Stimulated activated CD8-positive, alpha-beta memory T cell treated with anti-CD3 and anti-CD28 coated beads, Interleukin-7, amount 100 ng/mL, for 4 hours (primary cell): ENCODE results near the gene TMEM117.
"Not testable (repeated sequence)": the region's sequence is repeated elsewhere in the genome, so short reads cannot be mapped to it uniquely, and the experiment has no call there.

ENCODE experiments used
- DNase-seq, 2 donors: peaks; one replicate each; pipeline ENCODE4 v3.0.0-alpha.2; 2020; ENCODE audit warnings: low read depth in 2 of 2

The TMEM117 gene

DNA sequence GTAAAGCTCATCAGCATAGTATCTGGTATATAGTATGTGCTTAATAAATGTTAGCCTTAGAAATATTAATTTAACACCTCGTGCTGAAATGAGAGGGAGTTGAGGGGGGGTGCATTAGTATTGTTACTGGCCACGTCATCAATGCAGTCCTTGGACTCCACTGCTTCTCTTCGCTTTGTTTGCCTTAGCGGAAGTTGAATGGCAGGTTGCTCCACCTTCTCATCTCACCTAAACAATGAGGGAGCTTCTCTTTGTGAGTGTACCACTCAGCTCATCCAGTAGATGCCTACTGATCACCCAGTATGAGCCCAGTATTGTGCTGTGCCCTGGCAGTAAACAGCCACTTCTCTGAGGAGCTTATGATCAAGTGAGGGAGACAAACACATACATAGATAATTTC lies 4.5 kb downstream of the TMEM117 start:
- DNase-seq: no peak

DNA sequence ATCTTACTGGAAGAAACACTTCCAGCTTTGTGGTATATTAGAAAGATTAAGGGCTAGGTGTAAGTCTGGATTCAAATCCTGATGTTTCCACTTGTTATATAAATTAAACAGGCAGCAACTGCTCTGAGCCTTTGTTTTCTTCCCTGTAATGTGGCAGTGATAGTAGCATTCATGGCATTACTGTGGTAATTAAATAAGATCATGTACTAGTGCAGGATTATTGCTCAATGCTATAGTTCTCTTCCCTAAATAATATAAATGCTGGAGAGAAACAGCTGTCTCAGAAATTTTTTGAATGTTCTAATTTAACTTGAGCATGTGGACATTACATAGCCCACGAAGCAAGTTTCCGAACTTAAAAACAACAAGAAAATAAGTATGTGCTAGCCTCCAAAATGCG lies 5.4 kb downstream of the TMEM117 start:
- no peak for DNase-seq

DNA sequence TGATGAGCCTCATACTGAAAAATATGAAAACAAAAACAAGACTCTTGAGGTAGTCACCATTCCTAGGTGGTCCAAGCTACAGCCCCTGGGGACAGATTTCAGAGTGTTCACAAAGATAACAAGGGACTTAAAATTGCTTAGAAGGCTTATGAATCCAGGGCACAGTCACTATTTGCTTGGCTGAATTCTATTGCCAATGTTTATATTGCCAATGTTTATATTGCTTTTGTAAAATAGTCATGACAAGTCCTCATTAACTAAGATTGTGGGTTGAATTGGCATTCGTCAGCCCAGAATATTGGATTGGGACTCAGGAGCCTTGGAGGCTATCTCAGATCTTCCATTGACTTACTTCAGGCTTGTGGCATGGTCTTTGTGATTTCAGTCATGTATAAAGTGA lies 6.4 kb downstream of the TMEM117 start:
- DNase-seq: no peak

DNA sequence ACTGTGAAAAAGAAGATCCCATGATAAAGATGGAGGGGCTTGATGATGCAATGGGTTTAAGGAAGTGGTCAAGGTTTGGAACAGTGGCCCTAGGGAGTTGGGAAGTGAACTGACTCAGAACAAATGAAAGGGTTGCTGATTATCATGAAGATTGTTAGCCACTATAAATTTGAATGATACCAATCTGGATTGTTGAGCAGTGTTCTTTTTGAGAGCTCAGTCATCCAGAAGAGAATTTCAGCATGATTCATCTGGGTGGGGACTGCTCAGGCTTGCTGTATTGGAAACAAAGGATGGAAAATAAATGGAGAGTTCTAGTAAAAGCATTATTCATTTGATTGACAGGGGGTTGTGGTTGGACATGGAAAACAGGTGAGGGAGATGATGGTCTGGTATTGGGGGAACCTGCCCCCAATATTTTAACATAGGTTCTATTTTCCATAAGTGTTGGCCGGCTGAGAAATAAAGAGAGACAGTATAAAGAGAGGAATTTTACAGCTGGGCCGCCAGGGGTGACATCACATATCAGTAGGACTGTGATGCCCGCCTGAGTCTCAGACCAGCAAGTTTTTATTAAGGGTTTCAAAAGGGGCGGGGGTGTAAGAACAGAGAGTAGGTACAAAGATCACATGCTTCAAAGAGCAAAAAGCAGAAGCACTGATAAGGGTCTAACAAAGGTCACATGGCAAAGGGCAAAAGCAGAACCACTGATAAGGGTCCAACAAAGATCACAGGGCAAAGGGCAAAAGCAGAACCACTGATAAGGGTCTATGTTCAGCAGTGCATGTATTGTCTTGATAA lies 11.7 kb downstream of the TMEM117 start:
- DNase-seq: not testable (repeated sequence)

DNA sequence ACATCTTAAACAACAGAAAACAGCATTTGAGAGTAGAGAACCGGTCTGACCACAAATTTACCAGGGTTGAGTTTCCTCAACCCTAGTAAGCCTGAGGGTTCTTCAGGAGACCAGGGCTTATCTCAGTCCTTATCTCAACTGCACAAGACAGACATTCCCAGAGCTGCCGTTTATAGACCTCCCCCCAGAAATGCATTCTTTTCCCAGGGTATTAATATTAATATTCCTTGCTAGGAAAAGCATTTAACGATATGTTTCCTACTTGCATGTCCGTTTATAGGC lies 12.3 kb downstream of the TMEM117 start:
- no peak for DNase-seq

DNA sequence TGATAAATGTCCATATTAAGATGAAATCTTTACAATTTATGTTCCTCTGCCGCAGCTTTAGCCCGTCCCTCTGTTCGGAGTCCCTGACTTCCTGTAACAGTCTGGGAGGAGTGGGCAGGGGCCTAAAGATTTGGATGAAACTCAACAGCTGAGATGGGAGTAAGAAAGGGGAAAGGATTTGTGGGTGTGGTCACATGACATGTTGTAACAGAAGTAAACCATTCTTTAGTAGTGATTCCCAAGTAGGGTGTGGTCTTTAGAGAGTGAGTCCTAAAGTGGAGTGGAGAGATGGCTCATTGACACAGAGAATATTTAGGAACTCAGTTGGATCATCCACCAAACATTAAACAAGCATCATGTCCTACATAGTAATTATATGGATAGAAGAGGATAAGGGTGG lies 12.9 kb downstream of the TMEM117 start:
- no peak for DNase-seq

DNA sequence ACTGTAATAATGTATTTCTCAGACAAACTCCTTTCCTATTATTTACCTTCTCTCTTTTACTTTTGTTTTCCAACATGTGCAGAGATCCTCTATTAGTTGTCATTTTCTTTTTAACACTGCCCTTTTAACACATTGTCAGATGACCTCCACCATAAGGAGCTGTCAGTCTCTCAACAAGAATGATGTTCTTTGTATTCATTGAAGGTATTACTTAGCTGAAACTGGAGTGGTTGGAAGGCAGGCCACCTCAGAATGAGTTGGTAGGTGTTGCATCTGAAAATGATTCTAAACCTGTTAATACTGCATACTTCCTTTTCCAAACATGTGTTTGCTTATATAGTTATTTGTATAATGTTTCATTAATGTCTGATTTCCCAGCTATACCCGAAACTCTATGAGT lies 16.9 kb downstream of the TMEM117 start:
- no peak for DNase-seq

DNA sequence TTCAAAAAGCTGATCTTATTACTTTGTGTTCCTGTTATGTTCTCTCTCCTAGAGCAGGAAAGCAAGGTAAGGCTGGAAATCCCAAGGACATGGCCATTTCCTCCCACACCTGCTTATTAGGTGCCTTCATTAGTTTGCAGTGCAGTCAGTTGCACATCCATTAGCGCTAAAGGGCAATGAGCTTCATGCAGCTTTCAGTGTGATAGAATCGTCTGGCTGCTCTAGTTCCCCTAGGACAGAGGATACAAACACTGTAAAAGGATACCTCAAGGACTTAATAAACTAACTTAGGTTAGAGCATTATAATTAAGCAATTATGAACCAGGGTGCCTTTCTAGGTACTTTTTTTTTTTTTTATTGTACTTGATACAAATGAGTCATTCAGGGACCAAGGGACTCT lies 21.1 kb downstream of the TMEM117 start:
- DNase-seq: no peak

DNA sequence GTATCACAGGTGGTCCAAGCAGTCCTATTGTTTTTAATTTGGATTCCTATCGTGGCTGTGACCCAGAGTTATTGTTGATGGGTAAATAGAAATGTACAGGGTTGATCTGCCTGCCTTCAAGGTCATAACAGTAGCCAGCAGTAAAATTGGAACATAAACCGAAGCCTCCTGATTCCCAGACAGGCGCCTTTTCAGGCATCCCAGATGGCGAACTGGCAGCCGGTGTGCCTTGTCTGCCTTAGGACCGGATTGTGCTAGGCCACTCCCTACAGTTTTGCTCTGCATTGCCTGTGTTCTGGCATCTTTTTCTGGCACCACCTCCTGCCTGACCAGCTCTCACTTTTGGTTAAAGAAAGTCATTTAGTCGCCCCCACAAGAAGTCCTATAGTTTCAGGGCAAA lies 22.2 kb downstream of the TMEM117 start:
- no peak for DNase-seq

DNA sequence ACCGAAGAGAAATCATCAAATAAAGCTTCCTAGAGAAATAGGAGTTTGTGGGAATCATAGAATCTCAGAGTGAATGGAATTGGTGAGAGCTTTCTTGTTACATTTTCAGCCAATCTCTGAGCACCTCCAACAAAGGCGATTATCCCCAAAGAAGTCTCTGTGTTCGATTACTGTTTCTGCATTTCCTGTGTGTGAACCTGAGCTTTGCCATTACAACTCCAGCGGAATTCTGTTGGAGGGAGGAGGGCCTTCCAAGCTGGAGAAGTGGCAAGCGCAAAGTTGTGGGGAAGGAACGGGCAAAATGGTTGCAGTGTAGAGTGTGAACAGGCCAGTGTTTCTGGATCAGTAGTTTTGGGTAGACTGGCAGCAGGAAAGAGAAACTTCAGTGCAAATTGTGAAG lies 23.1 kb downstream of the TMEM117 start:
- no peak for DNase-seq

DNA sequence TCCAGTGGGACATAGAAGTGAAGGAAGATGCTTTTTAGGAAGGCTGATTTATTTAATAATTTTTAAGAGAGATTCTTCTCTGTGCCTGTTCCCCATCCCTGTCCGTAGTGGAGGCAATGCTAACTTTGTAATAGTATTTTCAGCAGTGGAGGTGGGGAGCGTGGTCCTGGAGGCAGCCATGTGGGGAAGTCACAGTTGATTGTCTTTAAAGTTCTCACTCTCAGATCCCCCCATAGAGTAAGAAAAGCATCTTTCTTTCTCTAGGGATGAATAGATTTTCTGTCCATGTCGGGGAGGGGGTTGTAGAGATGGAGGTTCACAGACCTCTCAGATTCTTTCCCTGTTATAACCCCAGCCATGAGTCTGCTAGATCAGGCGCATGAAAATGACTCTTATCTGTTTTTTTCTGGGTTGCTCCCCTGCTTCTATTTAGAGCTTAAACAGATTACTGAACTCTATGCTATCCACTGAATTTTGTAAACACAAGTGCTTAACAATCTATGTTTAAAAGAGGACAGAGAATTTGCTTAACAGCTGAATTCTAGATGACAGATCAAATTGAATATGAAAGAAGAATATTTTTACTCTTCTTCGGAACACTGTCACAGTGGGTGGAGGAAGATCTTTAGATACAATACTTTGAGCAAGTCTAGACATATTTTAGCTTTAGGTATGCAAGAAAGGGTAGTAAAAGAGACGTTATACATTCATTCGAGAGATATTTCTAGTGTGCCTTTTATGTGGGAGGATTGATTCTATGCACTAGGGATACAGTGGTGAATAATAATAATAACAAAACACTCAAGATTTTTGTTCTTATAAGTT lies 25.3 kb downstream of the TMEM117 start:
- no peak for DNase-seq

DNA sequence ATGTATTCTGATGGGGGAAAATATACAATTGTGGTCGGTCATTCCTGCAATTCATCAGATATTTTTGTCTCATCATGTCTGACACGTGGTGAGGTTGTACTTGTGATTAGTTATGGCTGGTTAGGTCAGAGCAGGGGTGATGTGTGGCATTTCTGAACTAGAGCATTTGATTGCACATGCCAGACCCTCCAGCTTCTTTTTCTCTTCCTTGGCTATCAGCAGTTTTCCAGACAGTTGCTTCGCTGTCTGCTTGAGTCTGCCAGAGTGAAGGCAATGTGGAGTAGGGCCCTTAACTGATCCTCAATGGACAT lies 25.9 kb downstream of the TMEM117 start:
- DNase-seq: no peak

DNA sequence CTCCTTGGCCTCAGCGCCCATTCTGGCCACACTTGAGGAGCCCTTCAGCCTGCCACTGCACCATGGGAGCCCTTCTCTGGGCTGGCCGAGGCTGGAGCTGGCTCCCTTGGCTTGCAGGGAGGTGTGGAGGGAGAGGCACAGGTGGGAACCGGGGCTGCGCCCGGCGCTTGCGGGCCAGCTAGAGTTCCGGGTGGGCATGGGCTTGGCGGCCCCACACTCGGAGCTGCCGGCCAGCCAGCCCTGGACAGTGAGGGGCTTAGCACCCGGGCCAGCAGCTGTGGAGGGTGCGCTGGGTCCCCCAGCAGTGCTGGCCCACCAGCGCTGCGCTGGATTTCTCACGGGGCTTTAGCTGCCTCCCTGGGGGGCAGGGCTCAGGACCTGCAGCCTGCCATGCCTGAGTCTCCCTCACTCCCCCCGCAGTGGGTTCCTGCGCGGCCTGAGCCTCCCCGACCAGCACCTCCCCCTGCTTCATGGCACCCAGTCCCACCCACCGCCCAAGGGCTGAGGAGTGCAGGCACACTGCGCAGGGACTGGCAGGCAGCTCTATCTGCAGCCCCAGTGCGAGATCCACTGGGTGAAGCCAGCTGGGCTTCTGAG lies 28.0 kb downstream of the TMEM117 start:
- no peak for DNase-seq

DNA sequence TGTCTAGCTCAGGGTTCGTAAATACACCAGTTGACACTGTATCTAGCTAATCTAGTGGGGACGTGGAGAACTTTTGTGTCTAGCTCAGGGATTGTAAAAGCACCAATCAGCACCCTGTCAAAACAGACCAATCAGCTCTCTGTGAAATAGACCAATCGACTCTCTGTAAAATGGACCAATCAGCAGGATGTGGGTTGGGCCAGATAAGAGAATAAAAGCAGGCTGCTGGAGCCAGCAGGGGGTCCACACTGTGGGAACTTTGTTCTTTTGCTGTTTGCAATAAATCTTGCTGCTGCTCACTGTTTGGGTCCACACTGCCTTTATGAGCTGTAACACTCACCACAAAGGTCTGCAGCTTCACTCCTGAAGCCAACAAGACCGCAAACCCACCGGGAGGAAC lies 28.7 kb downstream of the TMEM117 start:
- not testable (repeated sequence) for DNase-seq

DNA sequence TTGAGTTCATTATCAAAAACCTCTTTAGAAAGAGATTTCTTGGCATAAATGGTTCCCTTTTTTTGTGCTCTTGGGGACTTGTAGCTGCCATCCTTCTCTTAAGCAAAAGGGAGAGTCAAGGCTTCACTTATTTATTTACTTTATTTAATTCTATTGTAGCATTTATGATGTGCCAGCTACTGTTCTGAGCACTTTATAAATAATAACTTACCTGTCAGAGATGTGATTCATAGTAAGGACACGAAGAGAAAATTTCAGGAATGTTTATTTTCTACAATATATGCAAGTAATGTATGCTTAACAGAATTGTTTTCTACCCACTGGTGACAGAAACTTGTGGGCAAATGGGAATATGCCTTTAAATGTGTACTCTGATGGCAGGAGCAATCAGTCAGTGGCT lies 33.3 kb downstream of the TMEM117 start:
- no peak for DNase-seq

DNA sequence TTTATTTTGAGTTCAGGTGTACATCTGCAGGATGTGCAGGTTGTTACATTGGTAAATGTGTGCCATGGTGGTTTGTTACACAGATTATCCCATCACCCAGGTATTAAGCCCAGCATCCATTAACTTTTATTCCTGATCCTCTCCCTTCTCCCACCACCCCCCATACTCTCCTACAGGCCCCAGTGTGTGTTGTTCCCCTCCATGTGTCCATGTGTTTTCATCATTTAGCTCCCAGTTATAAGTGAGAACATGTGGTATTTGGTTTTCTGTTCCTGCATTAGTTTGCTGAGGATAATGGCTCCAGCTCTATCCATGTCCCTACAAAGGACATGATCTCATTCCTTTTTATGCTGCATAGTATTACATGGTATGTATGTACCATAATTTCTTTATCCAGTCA lies 33.9 kb downstream of the TMEM117 start:
- not testable (repeated sequence) for DNase-seq

DNA sequence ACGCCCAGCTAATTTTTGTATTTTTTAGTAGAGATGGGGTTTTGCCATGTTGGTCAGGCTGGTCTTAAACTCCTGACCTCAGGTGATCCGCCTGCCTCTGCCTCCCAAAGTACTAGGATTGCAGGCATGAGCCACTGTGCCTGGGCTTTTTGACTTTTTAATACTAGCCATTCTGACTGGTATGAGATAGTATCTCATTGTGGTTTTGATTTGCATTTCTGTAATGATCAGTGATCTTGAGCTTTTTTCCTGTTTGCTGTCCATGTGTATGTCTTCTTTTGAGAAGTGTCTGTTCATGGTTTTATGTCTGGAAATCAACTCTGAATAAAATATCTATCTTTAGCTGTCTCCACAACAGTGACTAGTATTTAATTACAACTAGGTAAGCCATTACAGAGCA lies 35.4 kb downstream of the TMEM117 start:
- not testable (repeated sequence) for DNase-seq

DNA sequence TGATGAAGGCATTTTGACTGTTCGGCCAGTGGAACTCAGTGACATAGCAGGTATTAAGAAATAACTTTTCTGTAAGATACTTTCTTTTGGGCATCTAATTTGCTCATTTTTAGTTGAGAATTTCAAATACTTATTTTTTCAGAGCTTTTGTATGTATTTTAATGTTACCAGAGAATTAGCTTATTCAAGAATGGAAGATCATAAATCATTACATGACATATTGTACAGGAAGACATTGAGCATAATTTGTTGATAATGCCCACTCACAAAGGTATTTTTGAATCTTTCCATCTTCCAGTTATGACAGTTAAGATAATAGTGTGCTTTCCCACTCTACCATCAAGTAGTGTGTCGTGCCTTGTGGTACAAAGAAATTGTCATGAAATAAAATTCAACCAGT lies 36.5 kb downstream of the TMEM117 start:
- no peak for DNase-seq

DNA sequence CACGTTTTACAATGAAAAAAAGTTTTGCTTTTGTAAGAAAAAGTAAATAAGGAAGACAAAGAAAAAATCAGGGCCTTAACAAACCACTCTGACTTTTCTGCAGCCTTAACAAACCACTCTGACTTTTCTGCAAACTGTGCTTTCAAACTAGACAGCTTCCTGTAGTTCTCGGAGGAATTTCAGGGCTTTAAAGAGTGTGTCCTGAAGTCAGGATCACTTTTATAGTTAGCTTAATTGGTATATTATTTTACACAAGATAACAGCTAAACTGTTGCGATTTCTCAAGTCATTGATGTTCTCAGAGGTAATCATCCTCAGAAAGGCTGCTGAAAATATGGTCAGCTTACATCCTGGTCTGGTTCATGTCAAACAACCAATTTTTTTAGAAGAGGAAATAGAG lies 42.2 kb downstream of the TMEM117 start:
- no peak for DNase-seq

DNA sequence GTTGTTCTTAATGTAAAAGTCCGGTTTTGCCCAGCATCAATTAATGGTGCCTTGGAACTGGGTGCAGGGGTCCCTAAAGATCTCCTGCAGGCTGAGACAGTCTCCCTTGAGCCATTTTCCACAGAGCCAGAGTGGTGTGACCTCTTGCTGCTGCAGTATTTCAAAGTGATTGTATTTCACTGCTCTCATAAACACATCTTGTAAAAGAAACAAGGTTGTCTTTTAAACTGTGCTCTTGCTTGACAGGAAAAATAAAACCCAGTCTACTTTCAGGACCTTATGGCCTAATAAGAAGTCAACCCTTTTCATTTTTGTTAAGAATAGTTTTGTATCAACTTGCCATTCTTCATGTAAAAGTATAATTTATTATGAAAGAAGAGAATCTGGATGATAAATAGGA lies 44.7 kb downstream of the TMEM117 start:
- no peak for DNase-seq

DNA sequence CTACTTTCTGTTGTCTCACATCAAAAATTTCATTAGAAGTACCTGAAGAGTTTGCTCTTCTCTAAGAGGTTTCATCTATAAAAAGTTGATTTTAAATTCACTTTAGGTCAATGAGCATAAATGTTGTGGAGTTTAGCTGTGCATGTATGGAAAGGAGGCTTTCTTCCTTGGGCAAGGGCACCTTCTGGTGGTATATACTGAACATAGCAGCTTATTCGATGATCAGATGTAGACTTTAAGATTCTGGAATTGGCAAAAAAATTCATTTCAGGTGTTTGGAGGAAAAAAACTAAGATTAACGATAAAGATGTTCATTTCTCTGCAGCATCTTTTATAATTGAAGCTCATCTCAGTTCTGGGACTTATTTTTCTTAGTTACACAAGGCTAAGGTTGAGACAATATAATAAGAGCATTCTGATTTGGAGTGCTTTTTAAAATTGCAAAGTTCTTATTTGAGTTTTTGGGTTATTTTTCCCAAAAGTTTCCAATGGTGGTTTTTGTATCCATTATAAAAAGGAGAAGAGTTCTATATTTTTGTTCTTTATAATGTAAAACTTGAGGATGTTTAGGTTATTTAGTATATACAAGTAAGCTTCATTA lies 46.8 kb downstream of the TMEM117 start:
- no peak for DNase-seq

DNA sequence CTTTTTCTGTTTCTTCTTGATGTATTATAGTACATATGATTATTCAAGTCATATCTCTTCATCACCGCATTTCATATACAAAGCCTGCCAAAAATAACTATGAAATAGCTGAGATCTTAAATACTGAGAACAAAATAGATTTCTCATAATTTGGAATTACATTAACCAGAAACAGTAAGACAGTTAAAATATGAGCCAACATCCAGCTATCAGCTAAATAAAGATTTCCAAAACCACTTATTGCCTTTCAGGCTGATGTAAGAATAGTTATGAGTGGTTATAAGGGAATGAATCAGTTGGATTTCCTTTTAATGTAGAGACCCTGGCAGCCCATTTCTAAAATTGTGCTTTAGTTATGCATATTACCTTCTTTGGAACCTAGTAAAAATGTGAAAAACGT lies 47.4 kb downstream of the TMEM117 start:
- DNase-seq: no peak

DNA sequence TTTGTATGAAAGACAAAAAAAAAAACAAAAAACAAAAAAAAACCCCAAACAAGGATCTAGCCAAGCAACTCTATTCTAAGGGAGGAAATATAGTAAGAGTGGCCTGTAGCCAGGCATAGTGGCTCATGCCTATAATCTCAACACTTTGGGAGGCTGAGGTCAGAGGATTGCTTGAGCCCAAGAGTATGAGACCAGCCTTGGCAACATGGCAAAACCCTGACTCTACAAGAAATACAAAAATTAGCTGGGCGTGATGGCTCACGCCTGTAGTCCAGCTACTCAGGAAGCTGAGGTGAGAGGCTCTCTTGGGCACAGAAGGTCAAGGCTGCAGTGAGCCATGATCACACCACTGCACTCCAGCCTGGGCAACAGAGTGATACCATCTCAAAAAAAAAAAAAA lies 47.9 kb downstream of the TMEM117 start:
- DNase-seq: no peak
